ENCODE data around the gene CAMKMT.

CAMKMT gene

GRCh38 chr2:44691174-44691785, 329.5 kb downstream of the CAMKMT start:
- no peak overlapping the region for H3K4me3 ChIP-seq (replicated peaks; ENCODE audit: low read depth, low read length)
- DNase-seq (ENCODE audit: low read depth) = no peak
- TF ChIP-seq, protein P1, sequence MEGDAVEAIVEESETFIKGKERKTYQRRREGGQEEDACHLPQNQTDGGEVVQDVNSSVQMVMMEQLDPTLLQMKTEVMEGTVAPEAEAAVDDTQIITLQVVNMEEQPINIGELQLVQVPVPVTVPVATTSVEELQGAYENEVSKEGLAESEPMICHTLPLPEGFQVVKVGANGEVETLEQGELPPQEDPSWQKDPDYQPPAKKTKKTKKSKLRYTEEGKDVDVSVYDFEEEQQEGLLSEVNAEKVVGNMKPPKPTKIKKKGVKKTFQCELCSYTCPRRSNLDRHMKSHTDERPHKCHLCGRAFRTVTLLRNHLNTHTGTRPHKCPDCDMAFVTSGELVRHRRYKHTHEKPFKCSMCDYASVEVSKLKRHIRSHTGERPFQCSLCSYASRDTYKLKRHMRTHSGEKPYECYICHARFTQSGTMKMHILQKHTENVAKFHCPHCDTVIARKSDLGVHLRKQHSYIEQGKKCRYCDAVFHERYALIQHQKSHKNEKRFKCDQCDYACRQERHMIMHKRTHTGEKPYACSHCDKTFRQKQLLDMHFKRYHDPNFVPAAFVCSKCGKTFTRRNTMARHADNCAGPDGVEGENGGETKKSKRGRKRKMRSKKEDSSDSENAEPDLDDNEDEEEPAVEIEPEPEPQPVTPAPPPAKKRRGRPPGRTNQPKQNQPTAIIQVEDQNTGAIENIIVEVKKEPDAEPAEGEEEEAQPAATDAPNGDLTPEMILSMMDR (IDR thresholded peaks at IDR 0.05; ENCODE audit: low read length, missing control alignments) = no peak

DNA sequence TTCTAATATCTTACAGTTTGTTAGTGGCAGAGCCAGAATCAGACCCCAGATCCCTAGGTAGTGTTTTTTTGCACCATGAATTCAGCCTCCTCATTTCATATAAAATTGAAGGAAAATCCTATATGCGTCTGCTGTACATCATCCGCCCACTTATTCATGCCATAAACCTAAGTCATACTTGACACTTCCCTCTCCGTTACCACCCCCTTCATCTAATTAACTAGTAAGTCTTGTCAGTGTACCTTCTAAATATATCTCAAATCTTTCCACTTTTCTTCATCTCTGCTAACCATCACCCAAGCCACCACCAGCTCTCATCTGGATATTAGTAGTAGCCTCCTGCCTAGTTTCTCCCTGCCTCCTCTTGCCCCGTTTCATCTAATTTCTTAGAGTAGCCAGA, 331.1 kb downstream of the CAMKMT start:
- TF ChIP-seq, protein P1 (IDR thresholded peaks at IDR 0.05; ENCODE audit: low read length, missing control alignments) = no peak
- H3K4me3 ChIP-seq (replicated peaks; ENCODE audit: low read depth, low read length) = no peak overlapping the region
- no peak for DNase-seq (ENCODE audit: low read depth)

DNA sequence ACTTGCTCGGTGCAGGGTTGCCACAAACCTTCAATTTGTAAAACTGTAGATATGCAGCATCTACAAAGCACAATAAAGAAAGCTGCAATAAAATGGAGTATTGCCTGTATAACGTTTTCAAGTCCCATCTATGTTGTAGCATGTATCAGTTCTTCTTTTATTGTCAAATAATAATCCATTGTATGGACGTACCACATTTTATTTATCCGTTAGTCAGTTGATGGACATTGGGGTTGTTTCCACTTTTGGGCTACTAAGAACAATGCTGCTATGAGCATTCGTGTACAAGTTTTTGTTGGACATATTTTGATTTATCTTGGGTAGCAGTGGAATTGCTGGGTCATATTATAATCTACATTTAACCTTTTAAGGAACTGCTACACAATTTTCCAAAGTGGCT, 339.1 kb downstream of the CAMKMT start:
- H3K4me3 ChIP-seq (replicated peaks; ENCODE audit: low read depth, low read length) = no peak overlapping the region
- DNase-seq (ENCODE audit: low read depth) = no peak
- TF ChIP-seq, protein P1 (IDR thresholded peaks at IDR 0.05; ENCODE audit: low read length, missing control alignments) = no peak

GRCh38 chr2:44705356-44705755, 343.6 kb downstream of the CAMKMT start:
- no peak for DNase-seq (ENCODE audit: low read depth)
- no peak overlapping the region for H3K4me3 ChIP-seq (replicated peaks; ENCODE audit: low read depth, low read length)
- TF ChIP-seq, protein P1 (IDR thresholded peaks at IDR 0.05; ENCODE audit: low read length, missing control alignments) = no peak

- H3K4me3 ChIP-seq (replicated peaks; ENCODE audit: low read depth, low read length) = no peak overlapping the region
- TF ChIP-seq, protein P1 (IDR thresholded peaks at IDR 0.05; ENCODE audit: low read length, missing control alignments) = no peak
- no peak for DNase-seq (ENCODE audit: low read depth)
These were observed 344.2 kb downstream of the CAMKMT start for GRCh38 chr2:44705876-44706480.

DNA sequence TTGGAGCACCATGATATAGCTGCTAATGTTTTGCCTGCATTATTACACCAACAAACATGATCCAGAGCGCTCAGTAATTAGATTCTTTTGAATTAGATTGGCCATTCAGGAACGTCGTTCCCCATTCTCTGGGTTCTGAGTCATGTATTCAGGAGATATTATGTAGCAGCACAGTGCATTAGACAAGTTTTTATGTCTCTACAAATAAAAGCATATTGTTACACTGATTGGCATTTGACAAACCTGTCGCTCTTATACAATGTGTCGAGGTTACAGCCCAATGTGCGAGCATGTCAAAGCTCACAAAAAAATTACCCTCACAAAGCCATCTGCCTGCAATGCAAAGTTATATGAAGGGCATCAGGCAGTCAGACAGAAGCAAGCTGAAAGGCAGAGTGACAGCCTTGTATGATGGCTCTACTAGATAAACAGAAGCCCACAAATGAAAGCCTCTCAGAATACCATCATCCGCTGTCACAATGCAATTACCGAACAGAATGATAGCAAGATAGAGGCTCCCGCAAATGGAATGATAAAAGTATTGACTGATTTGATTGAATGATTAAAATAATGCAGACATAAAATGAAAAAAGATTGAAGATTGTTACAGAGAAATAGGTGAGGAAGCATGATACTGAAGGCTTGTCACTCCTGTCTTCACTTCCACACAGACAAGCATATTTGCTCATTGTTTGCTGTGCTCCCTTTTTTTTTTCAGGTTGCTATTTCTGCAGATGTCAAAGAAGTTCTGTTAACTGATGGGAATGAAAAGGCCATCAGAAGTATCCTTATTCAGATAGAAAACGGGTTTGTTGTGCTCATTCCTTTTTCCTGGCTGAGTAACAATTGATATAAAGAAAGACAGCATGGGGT, 345.2 kb downstream of the CAMKMT start:
- no peak for DNase-seq (ENCODE audit: low read depth)
- H3K4me3 ChIP-seq (replicated peaks; ENCODE audit: low read depth, low read length) = no peak overlapping the region
- TF ChIP-seq, protein P1 (IDR thresholded peaks at IDR 0.05; ENCODE audit: low read length, missing control alignments) = no peak
